ENCODE data around the gene MBP. TPM values are rescaled to one million over a fixed set of nuclear protein-coding genes. Genes with fewer than 3 reads are reported as not detected.

MBP gene
- total RNA-seq, 4 donors from 2014 or later, result 23.2 to 34.7 (median 28.2) TPM

- no peaks in the 10 kb centered on the region for H3K9me3 ChIP-seq
- no peak for ATAC-seq
- WGBS, 2 donors (ENCODE audit: low coverage in 1 of 2), result 38 to 59% methylated on average over 5 to 10 of the region's 12 CpGs
- H3K27me3 ChIP-seq, result no peaks in the 10 kb centered on the region
- no peak overlapping the region for H3K4me3 ChIP-seq
- H3K4me1 ChIP-seq, result no peaks in the 10 kb centered on the region
- TF ChIP-seq, protein P1, sequence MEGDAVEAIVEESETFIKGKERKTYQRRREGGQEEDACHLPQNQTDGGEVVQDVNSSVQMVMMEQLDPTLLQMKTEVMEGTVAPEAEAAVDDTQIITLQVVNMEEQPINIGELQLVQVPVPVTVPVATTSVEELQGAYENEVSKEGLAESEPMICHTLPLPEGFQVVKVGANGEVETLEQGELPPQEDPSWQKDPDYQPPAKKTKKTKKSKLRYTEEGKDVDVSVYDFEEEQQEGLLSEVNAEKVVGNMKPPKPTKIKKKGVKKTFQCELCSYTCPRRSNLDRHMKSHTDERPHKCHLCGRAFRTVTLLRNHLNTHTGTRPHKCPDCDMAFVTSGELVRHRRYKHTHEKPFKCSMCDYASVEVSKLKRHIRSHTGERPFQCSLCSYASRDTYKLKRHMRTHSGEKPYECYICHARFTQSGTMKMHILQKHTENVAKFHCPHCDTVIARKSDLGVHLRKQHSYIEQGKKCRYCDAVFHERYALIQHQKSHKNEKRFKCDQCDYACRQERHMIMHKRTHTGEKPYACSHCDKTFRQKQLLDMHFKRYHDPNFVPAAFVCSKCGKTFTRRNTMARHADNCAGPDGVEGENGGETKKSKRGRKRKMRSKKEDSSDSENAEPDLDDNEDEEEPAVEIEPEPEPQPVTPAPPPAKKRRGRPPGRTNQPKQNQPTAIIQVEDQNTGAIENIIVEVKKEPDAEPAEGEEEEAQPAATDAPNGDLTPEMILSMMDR (IDR thresholded peaks at IDR 0.05), result no peak
- no peak for TF ChIP-seq EP300 (IDR thresholded peaks at IDR 0.05)
- no peak for TF ChIP-seq POLR2A (IDR thresholded peaks at IDR 0.05)
- TF ChIP-seq POLR2AphosphoS5 (IDR thresholded peaks at IDR 0.05), result no peak
- H3K36me3 ChIP-seq, result no peaks in the 10 kb centered on the region
- H3K27ac ChIP-seq, result no peak overlapping the region
Observed at GRCh38 chr18:77173275-77174030, 40.9 kb upstream of the MBP start.

DNA sequence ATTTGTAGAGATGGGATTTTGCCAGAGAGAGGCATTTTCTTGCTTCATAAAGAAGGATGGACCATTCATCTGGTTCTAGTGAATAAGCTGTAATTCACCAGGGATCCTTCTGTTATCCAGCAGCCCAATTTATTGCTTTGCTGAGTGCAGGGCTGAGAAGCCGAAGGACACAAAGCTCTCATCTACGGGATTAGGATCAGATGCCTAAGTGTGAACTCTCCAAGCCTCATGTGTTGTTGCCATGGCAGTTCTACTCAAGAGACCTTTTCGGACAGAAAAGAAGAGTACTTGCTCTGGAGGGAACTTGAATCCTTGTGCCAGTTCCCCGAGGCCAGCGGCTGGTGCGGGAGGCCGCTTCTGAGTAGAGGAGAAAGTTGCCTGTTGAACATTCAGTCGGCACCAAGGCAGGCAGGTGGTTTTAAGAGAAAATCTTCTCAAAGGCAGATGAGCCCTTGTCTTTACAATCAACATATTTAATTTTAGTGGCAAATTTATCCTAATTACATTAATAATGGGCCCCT, 38.4 kb upstream of the MBP start:
- 66 to 78% methylated on average over 6 to 8 of the region's 8 CpGs for WGBS, 2 donors (ENCODE audit: low coverage in 1 of 2)
- no peaks in the 10 kb centered on the region for H3K36me3 ChIP-seq
- H3K4me3 ChIP-seq, result no peak overlapping the region
- ATAC-seq, result no peak
- H3K9me3 ChIP-seq, result no peaks in the 10 kb centered on the region
- H3K27ac ChIP-seq, result no peak overlapping the region
- TF ChIP-seq POLR2A (IDR thresholded peaks at IDR 0.05) (no peak), EP300 (IDR thresholded peaks at IDR 0.05) (no peak), POLR2AphosphoS5 (IDR thresholded peaks at IDR 0.05) (no peak)
- TF ChIP-seq, protein P1 (IDR thresholded peaks at IDR 0.05), result no peak
- H3K4me1 ChIP-seq, result no peaks in the 10 kb centered on the region
- peaks cover under 1% of the 10 kb centered on the region for H3K27me3 ChIP-seq

DNA sequence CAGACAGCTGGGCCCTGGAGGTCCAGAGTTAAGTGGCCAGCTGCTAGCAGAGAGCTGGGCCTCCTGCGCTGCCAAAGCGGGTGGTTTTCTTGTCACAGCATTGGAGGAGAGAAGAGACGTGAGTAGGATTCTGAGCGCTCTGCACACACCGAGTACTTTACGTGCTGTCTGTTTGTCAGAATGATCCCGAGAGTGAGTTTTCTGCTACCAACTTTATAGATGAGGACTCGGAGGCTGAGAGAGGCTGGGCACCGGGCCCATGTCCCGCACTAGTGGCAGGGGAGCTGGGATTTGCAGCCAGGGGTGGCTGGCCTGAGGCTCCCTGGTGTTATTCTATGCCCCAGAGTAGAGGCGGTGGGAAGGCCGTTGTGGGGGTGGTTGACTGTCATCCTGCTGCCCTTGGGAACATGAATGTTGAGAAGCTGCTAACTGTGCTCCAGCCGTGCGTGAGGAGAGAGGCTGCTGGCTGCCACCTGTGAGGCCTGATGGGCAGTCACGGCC, 36.3 kb upstream of the MBP start:
- no peak overlapping the region for H3K27ac ChIP-seq
- H3K4me3 ChIP-seq, result no peak overlapping the region
- WGBS, 2 donors (ENCODE audit: low coverage in 1 of 2), result 95% methylated on average over 7 of the region's 15 CpGs; no CpG with 5 or more reads in 1 of the 2 donors
- H3K9me3 ChIP-seq, result no peaks in the 10 kb centered on the region
- peaks cover 21% of the 10 kb centered on the region for H3K27me3 ChIP-seq
- H3K36me3 ChIP-seq, result no peaks in the 10 kb centered on the region
- no peak for ATAC-seq
- TF ChIP-seq EP300 (IDR thresholded peaks at IDR 0.05) (no peak), POLR2AphosphoS5 (IDR thresholded peaks at IDR 0.05) (no peak), POLR2A (IDR thresholded peaks at IDR 0.05) (no peak)
- TF ChIP-seq, protein P1 (IDR thresholded peaks at IDR 0.05), result no peak
- H3K4me1 ChIP-seq, result no peaks in the 10 kb centered on the region

GRCh38 chr18:77167251-77167650, 34.7 kb upstream of the MBP start:
- WGBS, 2 donors (ENCODE audit: low coverage in 1 of 2), result 58 to 66% methylated on average over 5 of the region's 5 CpGs
- Histone ChIP-seq H3K4me3 (no peak overlapping the region), H3K36me3 (no peaks in the 10 kb centered on the region), H3K9me3 (no peaks in the 10 kb centered on the region), H3K27ac (no peak overlapping the region), H3K4me1 (no peaks in the 10 kb centered on the region), H3K27me3 (peaks cover 25% of the 10 kb centered on the region)
- ATAC-seq, result no peak
- TF ChIP-seq EP300 (IDR thresholded peaks at IDR 0.05) (no peak), POLR2A (IDR thresholded peaks at IDR 0.05) (no peak), POLR2AphosphoS5 (IDR thresholded peaks at IDR 0.05) (no peak)
- TF ChIP-seq, protein P1 (IDR thresholded peaks at IDR 0.05), result no peak

DNA sequence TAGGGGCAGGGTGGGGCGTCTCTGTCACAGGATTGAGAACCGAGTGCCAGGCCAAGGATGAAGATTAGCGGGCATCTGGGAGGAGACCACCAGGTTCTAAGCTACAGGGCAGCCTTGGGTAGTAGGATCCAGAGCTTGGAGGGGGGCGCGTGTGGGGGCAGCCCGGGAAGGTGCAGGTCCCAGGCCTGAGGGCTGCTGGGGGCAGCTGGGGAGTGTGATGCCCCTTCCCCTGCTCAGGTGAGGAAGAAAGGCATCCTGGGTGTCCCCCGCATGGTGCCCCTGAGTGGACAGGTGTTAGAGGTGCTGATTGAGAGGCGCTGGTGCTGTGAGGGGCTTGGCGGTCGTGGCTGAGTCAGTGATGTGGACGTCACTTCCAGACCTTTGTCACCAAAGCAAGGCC, 33.9 kb upstream of the MBP start:
- no peaks in the 10 kb centered on the region for H3K36me3 ChIP-seq
- H3K27me3 ChIP-seq, result peaks cover 25% of the 10 kb centered on the region
- ATAC-seq, result no peak
- no peak overlapping the region for H3K4me3 ChIP-seq
- no peaks in the 10 kb centered on the region for H3K9me3 ChIP-seq
- no peaks in the 10 kb centered on the region for H3K4me1 ChIP-seq
- 82 to 90% methylated on average over 3 to 7 of the region's 11 CpGs for WGBS, 2 donors (ENCODE audit: low coverage in 1 of 2)
- TF ChIP-seq, protein P1 (IDR thresholded peaks at IDR 0.05), result no peak
- no peak for TF ChIP-seq POLR2AphosphoS5 (IDR thresholded peaks at IDR 0.05)
- no peak overlapping the region for H3K27ac ChIP-seq
